WTC11 (cell line): Measurements from ENCODE around the gene CEP104. TPM values are rescaled to one million over a fixed set of nuclear protein-coding genes. Genes with fewer than 3 reads are reported as not detected.

Source experiments
- ATAC-seq: fragments of 200-7000 bp; cut with Tn5 transposase; 2 replicates; pipeline ENCODE4 v1.10.0; 2021; ENCODE audit warnings: mild to moderate bottlenecking, moderate library complexity
- CTCF ChIA-PET: fragments of 300-600 bp; sonication (Branson Sonifier 250); formaldehyde crosslinking; loops from one replicate; lab custom pipeline; 2021; ENCODE audit warnings: antibody characterized with exemption; lab: Charles Lee
- POLR2A ChIA-PET: fragments of 350-600 bp; sonication (Branson Sonifier 250); formaldehyde crosslinking; loops from one replicate; lab custom pipeline; 2021; ENCODE audit warnings: antibody characterized with exemption; lab: Charles Lee
- DNase-seq: peaks from one replicate; pipeline ENCODE4 v3.0.0; 2021; ENCODE audit warnings: low spot score
- H3K27ac Mint-ChIP-seq: 2 replicates; pipeline ENCODE4 v1.8.0; 2021; ENCODE audit warnings: mixed read lengths
- H3K27me3 Mint-ChIP-seq: 2 replicates; pipeline ENCODE4 v1.8.0; 2021; ENCODE audit warnings: low read depth, mild to moderate bottlenecking, moderate library complexity, mixed read lengths
- H3K36me3 Mint-ChIP-seq: 2 replicates; pipeline ENCODE4 v1.8.0; 2021; ENCODE audit warnings: mixed read lengths
- H3K4me1 Mint-ChIP-seq: 2 replicates; pipeline ENCODE4 v1.8.0; 2022; ENCODE audit warnings: mixed read lengths
- H3K4me3 Mint-ChIP-seq: 2 replicates; pipeline ENCODE4 v1.8.0; 2021; ENCODE audit warnings: mild to moderate bottlenecking, moderate library complexity, mixed read lengths
- H3K9me3 Mint-ChIP-seq: 2 replicates; pipeline ENCODE4 v1.8.0; 2021; ENCODE audit warnings: mixed read lengths
- AFF4 ChIP-seq: sonication (generic); formaldehyde crosslinking; IDR thresholded peaks from 2 replicates; pipeline ENCODE4 v1.8.1; 2023; ENCODE audit warnings: mild to moderate bottlenecking, missing genetic modification reagents, borderline replicate concordance
- CREB1 ChIP-seq: sonication (generic); formaldehyde crosslinking; IDR thresholded peaks from 2 replicates; pipeline ENCODE4 v1.8.0; 2023; ENCODE audit warnings: mild to moderate bottlenecking, missing genetic modification reagents
- CTCF ChIP-seq: fragments of 200-600 bp; IDR thresholded peaks from 2 replicates; pipeline ENCODE4 v1.8.0; 2022; ENCODE audit warnings: antibody characterized with exemption
- E2F4 ChIP-seq: sonication (generic); formaldehyde crosslinking; IDR thresholded peaks from 2 replicates; pipeline ENCODE4 v1.8.1; 2022; ENCODE audit warnings: low read depth, mild to moderate bottlenecking, moderate library complexity, missing genetic modification reagents, borderline replicate concordance
- GTF2I ChIP-seq: fragments of 250-450 bp; sonication (Bioruptor Pico); conservative IDR thresholded peaks from 2 replicates; pipeline ENCODE4 v1.4.0; 2021; ENCODE audit warnings: mild to moderate bottlenecking
- IRF1 ChIP-seq: sonication (generic); formaldehyde crosslinking; IDR thresholded peaks from 2 replicates; pipeline ENCODE4 v1.8.0; 2023; ENCODE audit warnings: missing genetic modification reagents
- KAT7 ChIP-seq: sonication (generic); formaldehyde crosslinking; IDR thresholded peaks from 2 replicates; pipeline ENCODE4 v1.8.1; 2023; ENCODE audit warnings: missing genetic modification reagents, mild to moderate bottlenecking, borderline replicate concordance
- MLX ChIP-seq: sonication (generic); formaldehyde crosslinking; IDR thresholded peaks from 2 replicates; pipeline ENCODE4 v1.8.1; 2023; ENCODE audit warnings: mild to moderate bottlenecking, missing genetic modification reagents, moderate library complexity
- MXD4 ChIP-seq: fragments of 250-450 bp; sonication (Bioruptor Pico); IDR thresholded peaks from 2 replicates; pipeline ENCODE4 v1.8.0; 2021; ENCODE audit warnings: mild to moderate bottlenecking, moderate library complexity, borderline replicate concordance
- NR2C2 ChIP-seq: sonication (generic); formaldehyde crosslinking; IDR thresholded peaks from 2 replicates; pipeline ENCODE4 v1.8.0; 2022; ENCODE audit warnings: mild to moderate bottlenecking, missing genetic modification reagents
- PREB ChIP-seq: sonication (generic); formaldehyde crosslinking; IDR thresholded peaks from 2 replicates; pipeline ENCODE4 v1.8.1; 2022; ENCODE audit warnings: mild to moderate bottlenecking, missing genetic modification reagents, moderate library complexity, borderline replicate concordance
- PRRX2 ChIP-seq: fragments of 250-450 bp; sonication (Bioruptor Pico); IDR thresholded peaks from 2 replicates; pipeline ENCODE4 v1.8.0; 2021; ENCODE audit warnings: mild to moderate bottlenecking
- USF2 ChIP-seq: sonication (generic); formaldehyde crosslinking; IDR thresholded peaks from 2 replicates; pipeline ENCODE4 v1.8.1; 2023; ENCODE audit warnings: mild to moderate bottlenecking, missing genetic modification reagents, moderate library complexity
- ZNF121 ChIP-seq: sonication (generic); formaldehyde crosslinking; IDR thresholded peaks from 2 replicates; pipeline ENCODE4 v1.8.0; 2023; ENCODE audit warnings: missing genetic modification reagents
- ZNF396 ChIP-seq: fragments of 250-450 bp; sonication (Bioruptor Pico); IDR thresholded peaks from 2 replicates; pipeline ENCODE4 v1.8.0; 2021; ENCODE audit warnings: mild to moderate bottlenecking, moderate library complexity, borderline replicate concordance
- total RNA-seq: library from RNA; stranded (reverse); gene quantifications from 3 replicates; pipeline ENCODE4 v1.2.3, GENCODE V29; 2021

The CEP104 gene
- total RNA-seq, 1 experiment from 2014 or later, result 38.0 TPM

GRCh38 chr1:3892748-3893147 is 35.7 kb upstream of the CEP104 start (continued):
- TF ChIP-seq CTCF (no peak), MXD4 (no peak), PRRX2 (CRISPR knock-in tag) (no peak), ZNF396 (no peak), PREB (CRISPR knock-in tag) (no peak), ZNF121 (CRISPR knock-in tag) (no peak), KAT7 (CRISPR knock-in tag) (no peak), USF2 (CRISPR knock-in tag) (no peak), NR2C2 (CRISPR knock-in tag) (no peak), AFF4 (CRISPR knock-in tag) (no peak), GTF2I (CRISPR knock-in tag) (no peak)

GRCh38 chr1:3891329-3891865 is 34.4 kb upstream of the CEP104 start:
- H3K9me3 Mint-ChIP-seq, result no peaks in the 10 kb centered on the region
- POLR2A ChIA-PET, result no interaction called here
- H3K27me3 Mint-ChIP-seq, result no peaks in the 10 kb centered on the region
- no peak for TF ChIP-seq CREB1 (CRISPR knock-in tag)
- H3K4me1 Mint-ChIP-seq, result no peaks in the 10 kb centered on the region
- CTCF ChIA-PET, result interaction anchor here (0.9 kb wide), 1 partner anchor 8 kb away, joined by 3 read pairs; the partner anchor contains the start of gene C1orf174
- ATAC-seq, result no peak
- H3K4me3 Mint-ChIP-seq, result no peak overlapping the region
- DNase-seq, result no peak
- peaks cover 35% of the 10 kb centered on the region for H3K36me3 Mint-ChIP-seq
- no peak overlapping the region for H3K27ac Mint-ChIP-seq

- ChIA-PET CTCF (interaction anchor here (0.9 kb wide), 1 partner anchor 9 kb away, joined by 3 read pairs; the partner anchor contains the start of gene C1orf174), POLR2A (no interaction called here)
- no peak for ATAC-seq
- peaks cover 33% of the 10 kb centered on the region for H3K36me3 Mint-ChIP-seq
- H3K27me3 Mint-ChIP-seq, result no peaks in the 10 kb centered on the region
- no peak for TF ChIP-seq MLX (CRISPR knock-in tag)
- no peak for TF ChIP-seq E2F4 (CRISPR knock-in tag)
- no peak for TF ChIP-seq IRF1
- no peak for DNase-seq
- no peak overlapping the region for H3K27ac Mint-ChIP-seq
- H3K4me1 Mint-ChIP-seq, result no peaks in the 10 kb centered on the region
- H3K4me3 Mint-ChIP-seq, result no peak overlapping the region
- H3K9me3 Mint-ChIP-seq, result no peaks in the 10 kb centered on the region
These were observed 33.6 kb upstream of the CEP104 start for GRCh38 chr1:3890389-3891328.
